NCI-H345 treated with DMSO at 0.1 percent for 48 hours (cell line): ENCODE data around the gene MYOD1.

Experiments
- DNase-seq: peaks from one replicate; lab custom pipeline; 2025; ENCODE audit not compliant: unreplicated experiment; lab: John Stamatoyannopoulos, UW

The MYOD1 gene

DNA sequence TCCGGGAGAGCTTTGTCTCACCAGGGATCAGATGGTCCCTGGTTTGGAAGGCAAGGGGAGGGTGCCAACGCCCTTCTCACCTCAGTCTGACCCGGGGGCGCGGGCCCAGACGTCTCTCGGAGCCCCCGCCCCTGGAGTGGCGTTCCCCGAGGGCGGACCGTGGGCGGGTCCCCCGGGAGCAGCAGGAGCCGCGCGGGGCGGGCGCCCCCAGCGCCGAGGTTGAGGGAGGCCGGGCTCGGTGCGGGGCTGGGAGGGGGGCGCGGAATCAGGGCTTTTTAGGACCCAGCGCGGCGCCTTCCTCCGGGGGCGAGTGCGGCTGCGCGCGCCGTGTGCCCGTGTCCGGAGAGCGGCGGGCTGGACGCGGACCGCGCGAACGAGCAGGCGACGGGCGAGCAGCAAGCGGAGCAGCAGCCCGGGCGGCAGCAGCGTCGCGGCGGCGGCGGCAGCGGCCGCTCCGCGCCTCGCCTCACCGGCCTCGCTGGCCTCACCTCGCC lies 15.1 kb downstream of the MYOD1 start, which contains the start of gene KCNC1:
TSS of gene KCNC1 (plus strand) at position 364 of the 494 bp plus-strand sequence. CDS start 1,222 bp downstream, outside the sequence.
- DNase-seq, result peak; percentile 40

DNA sequence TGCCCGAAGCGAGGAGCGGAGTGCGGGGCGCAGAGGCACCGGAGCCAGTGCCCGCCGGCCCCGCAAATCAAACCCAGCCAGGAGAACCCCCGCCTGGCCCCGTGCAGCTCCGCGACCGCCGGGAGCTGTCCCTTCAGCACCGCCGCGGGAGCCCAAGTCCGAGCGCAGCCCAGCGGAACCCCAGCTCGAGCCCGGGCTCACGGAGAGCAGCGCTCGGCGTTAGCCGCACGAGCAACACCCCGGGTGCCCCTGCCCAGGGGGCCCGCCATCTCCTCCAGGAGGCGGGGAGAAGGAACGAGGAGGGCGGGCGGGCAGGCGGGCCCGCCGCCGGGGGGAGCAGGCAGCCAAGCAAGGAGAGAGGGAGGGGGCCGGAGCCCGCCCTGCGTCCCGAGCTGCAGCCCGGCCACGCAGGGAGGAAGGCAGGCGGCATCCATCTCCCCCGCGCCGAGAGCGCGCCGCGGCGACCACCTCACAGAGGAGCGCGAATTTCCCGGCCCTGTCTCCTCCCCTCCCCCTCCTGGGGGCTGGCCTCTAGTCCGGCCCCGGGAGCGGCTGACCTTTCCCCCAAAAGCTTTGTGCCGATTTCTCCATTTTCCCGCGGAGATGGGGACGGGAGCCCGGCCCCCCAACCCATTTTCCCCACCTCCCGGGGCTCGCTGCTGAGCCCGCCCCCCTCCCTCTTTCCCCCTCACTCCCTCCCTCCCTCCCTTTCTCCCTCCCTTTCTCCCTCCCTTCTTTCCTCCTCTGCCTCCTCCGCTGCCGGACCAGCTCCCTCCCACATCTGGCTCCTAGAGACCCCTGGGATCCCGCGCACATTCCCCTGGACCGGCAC lies 15.8 kb downstream of the MYOD1 start:
- DNase-seq, result no peak

DNA sequence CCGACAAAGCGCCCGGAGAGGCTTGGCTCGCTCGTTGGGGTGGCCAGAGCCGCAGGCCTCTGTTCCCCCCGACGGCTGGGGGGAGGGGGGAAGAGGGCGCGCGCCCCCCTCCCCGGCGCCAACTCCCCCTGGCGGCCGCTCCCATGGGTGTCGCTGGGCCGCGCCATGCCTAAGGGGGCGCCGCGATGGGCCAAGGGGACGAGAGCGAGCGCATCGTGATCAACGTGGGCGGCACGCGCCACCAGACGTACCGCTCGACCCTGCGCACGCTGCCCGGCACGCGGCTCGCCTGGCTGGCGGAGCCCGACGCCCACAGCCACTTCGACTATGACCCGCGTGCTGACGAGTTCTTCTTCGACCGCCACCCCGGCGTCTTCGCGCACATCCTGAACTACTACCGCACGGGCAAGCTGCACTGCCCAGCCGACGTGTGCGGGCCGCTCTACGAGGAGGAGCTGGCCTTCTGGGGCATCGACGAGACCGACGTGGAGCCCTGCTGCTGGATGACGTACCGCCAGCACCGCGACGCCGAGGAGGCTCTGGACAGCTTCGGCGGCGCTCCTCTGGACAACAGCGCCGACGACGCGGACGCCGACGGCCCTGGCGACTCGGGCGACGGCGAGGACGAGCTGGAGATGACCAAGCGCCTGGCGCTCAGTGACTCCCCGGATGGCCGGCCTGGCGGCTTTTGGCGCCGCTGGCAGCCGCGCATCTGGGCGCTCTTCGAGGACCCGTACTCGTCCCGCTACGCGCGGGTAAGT lies 16.6 kb downstream of the MYOD1 start:
- DNase-seq, result no peak

DNA sequence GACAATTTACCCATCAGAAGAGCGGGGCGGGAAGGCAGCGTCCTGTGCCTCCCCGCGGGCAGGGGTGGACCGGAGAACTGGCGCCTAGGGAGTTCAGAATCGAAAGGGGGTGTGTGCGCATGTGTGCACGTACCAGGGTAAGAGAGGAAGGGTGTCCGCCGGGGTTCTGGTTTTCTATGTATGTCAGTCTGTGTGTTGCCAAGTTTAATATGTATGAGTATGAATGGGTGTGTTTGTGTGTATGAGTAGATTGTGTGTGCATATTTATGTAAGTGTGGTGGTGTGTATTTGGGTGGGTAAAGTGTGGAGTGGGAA lies 17.2 kb downstream of the MYOD1 start:
- DNase-seq, result no peak

DNA sequence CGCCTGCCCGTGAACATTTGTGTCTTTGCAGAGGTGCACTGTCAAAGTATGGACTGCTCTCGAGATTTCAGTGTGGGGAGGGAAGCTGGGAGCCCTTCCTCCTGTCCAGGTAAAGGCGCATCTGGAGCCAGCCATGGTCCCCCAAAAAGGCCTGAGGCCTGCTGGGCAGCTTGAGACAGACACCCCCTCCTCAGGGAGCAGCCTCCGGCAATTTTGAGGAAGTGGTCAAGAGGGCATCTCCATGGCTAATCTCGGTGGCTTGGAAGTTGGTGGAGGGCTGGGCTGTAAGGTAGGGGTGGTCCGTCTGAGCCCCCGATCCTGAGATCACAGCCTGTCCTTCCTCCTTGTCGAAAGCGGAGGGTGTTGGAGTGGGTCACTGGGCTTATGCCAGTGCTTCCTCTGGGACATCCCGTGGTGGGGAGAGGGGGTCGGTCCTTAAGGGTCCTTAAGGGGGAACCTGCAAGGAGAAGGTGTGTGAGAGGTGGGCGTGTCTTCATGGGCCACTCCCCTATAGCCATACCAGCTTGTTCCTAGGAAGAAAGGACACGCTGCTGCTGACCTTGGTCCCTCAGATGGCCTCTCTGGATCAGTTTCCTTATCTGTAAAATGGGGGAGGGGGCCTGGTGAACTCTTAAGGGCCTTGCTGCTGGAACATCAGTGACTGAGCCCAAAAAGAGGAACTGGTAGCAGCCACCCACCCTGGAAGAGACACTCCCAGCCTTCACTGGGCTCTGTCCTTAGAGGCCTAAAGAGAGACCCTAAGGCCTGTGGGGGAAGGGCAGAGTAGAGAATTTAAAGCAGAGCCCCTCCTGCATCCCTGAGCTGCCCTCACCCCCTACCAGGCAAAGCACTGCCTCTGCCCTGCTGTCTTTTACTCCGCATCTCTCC lies 17.8 kb downstream of the MYOD1 start:
- DNase-seq, result no peak

DNA sequence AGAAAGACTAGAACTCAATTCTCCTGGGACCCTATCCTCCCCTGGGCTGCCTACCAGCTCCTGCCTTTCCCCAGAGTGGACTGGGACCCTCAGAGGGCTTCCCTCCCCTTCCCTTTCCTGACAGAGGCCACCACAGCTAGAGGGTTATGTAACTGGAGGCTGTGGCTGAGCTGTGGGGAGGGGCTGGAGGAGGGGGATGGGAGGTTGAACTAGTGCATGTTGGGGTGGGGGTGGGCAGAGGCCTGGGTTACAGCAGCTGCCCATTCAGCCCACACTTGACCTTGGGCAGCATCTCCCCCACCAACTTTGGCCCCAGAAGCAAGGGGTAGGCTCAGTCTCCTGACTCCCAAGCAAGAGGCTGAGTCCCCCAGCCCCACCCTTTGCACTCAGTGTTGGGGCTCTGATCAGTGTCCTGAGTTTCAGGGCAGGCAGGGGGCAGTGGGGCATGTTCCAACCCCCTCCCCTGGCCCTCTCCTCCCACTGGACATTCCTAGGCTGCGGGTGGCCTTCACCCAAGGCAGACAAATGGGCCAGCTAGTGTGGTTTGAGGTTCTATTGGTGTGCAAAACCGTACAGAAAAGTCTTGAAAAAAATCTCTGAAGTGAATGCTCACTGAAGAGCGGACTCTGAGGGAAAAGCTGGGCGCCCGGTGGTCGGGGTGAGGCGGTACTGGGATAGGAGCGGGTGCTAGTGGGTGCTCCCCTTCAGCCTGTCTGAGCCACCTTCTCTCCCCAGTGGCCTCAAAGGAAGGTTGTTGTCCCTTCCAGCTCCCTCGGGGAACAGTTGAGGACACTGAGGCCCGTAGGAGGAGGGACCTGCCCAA lies 19.0 kb downstream of the MYOD1 start:
- no peak for DNase-seq

DNA sequence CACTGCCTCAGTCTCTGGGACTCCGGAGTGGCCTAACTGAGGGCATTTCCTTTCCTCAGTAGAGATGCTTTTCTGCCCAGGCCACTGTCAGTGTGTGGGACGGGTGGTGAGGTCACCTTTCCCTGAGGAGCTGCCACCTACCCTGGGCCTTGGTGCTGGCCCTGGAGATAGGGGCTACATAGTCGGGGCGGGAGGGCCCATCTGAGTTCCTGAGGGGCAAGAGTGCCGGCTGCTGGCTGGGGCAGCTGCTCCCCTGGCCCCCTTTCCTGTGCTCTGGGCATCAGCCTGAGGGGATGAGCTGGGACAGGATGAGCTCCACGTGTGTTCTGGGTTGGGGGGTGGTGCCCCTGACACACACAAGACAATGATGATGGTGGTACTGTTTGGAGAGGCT lies 20.6 kb downstream of the MYOD1 start:
- DNase-seq, result no peak

DNA sequence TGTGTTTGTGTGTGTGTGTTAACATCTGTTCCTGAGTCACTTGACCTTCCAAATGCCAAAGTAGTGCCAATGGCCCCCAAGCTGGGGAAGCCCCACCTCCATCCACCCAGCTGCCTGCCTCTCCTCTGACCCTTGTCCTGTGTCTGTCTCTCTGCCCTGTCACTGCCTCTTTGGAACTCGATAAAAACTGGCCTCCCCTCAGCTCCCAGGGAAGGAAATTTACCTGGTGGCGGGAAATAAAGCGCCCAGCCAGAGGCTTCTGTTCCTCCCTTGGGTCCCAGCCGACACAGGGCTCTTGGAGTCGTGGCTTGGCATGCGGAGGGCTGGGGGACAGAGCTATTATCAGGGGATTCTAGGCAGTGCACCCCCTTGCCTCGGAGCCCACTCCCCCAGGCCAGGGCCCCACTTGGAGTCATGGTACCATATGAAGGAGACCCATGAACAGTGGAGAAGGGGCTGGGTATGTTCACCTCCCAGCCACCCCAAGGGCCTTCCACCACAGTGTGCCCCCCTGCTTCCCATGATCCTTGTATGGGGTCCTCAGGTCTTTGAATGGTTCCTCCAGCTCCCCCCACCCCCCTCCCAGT lies 21.4 kb downstream of the MYOD1 start:
- no peak for DNase-seq

DNA sequence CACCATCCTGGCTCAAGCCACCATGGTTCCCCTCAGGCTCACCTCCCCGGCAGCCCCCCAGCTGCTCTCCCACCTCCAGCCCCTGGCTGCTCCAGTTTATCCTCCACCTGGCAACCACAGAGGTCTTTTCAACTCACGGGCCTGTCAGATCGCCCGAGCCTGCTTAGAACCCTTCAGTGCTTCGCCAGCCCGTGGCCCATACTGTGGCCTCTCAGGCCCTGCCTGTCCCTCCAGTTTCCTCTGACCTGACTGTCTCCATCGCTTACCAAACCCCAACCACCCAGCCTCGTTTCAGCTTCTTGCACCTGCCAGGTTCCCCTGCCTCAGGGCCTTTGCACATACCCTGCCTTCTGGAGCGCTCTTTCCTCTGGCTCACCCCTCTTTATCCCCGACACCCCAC lies 22.1 kb downstream of the MYOD1 start:
- DNase-seq, result no peak

DNA sequence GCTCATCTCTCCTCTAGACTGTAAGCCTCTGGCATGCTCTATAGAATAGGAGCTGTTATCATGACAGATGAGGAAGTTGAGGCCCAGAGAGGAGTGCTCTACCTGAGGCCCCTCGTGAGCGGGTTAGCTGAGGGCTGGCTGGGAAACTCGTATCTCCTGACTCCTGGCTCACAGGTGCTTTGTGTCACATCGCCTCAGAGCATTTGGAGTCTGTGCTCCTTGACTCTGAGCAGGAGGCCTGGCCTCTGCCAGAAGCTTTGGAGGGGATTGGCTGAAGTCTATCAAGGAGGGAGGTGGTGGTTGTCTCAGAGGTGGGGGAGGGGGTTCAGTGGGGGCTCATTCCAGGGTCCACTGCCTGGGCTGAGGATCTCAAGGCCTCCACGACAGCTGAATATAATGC lies 22.6 kb downstream of the MYOD1 start:
- DNase-seq, result no peak

DNA sequence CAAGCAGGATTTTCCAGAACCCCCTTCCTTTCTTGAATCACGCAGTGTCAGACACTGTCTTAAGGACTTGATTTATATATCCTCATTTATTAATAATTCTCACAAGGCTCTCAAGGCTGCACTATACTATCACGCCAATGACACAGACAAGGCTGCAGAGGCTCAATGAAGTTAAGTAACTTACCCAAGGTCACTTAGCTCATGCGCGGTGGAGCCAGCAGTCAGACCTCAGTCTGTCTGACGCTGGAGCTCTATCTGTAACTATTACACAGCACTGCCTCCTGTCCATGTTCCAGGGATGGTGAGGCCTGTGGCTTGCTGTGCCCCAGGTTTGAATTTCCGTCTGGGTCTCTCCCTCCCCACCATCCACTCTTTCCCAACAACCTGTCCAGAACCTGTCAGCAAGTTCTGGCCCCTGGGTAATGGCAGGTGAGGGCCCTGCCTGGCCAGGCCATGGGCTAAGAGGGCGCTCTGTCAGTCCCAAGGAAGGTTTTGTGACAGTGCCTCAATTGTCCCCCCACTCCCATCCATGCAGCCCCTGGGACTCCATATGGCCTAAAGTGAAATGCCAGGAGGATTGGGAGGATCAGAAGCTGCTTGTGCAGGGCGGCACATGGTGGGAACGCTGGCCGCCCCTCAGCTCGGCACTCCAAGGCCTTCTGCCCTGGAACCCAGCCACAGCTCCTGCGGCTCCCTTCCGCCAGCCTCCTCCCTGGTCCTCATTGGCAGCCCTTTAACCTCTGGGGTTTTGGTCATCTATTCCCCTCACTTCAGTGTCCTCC lies 23.8 kb downstream of the MYOD1 start:
- no peak for DNase-seq

DNA sequence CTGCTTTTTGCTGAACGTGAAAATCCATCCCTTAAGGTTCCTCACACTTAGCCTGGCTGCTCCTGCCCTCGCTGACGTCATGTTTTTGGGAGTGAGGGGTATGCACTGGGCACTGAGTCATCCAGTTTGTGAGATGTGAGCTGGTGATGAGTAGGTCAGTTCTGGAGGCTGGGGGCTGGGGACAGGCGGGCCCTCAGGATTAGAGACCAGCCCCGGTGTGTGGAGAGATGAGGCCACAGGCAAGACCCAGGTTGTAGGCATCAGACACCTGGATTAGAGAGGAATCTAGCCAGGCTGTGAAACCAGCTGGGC lies 24.4 kb downstream of the MYOD1 start:
- DNase-seq, result no peak

DNA sequence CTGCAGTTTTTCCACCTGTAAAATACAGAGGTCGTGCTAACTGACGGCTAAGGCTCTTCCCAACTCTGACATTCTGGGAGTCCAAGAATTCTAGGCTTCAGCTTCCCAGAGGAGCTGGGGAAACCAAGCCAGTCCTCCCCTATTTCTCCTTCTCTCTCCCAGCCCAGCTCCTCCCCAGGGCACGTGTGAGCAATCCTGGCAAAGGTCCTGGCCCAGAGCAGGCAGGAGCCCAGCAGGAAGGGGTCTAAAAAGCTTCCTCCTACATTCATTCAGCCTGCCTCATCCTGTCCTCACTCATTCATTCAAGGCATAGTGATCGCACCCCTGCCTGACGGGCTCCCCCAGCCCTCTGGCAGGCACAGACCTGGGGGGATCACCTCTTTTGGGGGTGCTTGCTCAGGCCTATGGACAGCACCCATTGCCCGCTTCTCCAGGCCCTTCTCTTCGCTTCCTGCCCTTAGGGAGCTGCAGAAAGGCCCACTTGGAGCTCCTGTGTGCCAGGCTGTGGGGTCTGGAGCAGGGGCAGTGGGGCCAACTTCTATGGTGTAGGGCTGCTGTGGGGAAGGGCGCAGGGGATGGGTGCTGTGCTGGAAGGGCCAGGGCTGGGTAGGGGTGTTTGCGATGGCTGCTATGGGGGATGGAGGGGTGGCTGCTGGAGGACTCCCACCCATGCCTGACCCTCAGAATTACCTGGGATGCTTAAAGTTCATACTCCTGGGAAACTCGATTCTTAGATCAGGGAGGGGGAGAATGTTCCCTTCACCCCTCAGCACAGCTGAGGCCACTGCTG lies 25.0 kb downstream of the MYOD1 start:
- no peak for DNase-seq

DNA sequence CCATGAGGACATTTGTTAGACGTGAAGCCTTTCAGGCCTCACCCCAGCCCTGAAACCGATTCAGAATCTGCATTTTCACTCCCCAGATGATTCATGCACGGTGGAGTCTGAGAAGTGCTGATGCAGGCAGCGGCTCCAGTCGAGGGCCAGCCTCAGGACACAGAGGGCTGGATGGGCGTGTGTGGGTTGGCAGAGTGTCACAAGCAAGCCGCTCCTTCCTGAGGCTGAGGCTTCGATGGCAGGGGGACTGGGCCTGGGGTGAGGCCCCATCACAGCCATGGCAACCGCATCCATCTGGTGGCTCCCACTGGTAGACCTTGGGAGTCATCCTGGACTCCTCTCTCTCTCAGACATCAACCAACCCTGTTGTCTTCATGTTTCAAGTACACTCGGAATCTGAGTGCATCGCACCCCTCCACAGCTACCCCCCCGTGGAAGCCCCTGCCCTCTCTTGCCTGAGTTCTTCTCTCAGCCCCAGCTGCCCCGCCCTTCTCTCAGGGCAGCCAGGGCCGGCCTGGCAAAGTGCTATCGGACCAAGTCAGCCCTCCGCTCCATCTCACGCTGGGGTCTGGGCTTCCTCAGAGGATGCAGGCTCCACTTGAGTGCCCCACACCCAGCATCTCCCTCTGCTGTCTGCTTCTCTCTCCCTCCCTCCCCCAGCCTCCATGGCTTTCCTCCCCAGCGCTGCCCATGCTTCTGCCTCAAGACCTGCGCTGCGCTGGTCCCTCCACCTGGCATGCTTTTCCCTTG lies 25.8 kb downstream of the MYOD1 start:
- no peak for DNase-seq

DNA sequence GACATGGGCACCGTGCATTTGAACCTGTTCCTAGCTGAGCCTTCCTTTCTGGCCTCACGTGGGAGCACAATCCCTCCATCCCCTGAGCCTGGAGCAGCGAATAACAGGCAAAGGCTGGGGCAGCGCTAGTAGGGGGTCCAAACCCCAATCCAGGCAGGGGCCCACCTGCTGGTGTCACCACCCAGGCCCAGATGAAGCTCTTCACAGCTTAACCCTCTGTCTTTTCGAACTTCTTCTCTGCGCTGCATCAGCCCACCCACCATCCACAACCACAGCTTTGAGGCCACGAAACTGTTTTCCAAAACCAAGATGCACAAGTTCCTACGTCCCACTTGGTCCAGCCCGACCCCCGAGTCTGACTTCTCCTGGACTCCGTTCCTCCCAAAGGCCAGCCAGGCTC lies 26.7 kb downstream of the MYOD1 start:
- no peak for DNase-seq

DNA sequence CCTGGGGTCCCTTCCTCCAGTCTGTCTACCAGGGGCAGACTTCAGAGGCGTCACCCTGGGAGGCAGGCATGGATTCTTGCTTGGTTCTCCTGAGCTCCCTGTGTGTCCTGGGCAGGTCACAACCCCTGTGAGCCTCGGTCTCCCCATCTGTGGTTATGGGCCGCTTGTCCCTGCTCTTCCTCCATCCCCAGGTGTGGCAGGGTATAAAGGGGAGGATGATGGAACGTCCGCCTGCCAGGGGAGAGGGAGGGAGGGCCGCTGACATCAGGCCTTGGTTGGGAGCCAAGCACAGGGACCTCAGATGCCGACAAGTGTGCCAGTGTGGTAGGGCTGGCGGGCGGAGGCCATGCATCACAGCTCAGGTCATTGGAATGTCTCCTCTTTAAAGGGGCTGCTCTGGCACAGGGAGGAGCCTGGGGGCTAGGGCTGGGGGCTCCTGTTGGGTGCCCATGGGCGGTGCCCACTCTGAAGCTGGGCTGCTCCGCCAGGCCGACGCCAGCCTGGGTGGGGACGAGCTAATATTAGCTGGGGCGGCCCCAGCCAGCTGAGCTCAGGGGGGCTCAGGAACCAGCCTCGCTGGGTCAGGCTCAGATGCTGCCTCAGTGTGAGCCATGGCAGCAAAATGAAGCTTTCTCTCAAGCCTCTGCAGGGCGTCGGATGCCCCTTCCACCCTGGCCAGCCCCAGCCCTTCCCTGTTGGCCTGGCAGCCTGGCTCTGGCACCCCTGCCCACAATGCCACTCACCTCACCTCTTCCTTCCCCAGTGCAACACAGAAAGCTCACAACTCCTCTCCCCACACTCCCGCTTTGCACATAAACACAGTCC lies 28.0 kb downstream of the MYOD1 start:
- DNase-seq, result no peak

DNA sequence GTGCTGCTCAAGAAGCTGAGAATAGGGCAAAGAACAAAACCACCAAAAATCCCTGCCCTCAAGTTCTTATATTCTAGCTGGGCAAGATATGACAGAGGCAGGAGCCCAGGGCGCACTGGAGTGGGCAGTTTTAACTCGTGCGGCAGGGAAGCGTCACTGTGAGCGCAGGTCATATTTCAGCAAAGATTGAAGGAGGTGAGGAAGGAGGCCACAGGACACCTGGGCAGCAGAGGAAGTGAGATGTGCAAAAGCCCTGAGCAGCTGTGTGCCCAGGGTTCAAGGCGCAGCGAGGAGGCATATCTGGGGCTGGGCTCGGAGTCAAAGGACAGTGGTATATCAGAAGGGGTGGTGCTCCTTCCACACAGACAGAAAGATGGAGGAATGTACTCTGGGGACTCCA lies 28.7 kb downstream of the MYOD1 start:
- DNase-seq, result no peak
